Skin epidermis (tissue), 12 donors: Measurements from ENCODE around the gene GALNT12.
A peak's percentile ranks its signal among the peaks of the same experiment; 100 is the strongest.

Source experiments
- H3K27ac ChIP-seq, 21 experiments: fragments of 200-600 bp; sonication (generic) in 11 of 21; one replicate each; pipeline ENCODE4 v1.5.0; 2020; ENCODE audit warnings: mild to moderate bottlenecking in 3 of 21, inconsistent platforms in 2 of 21, moderate library complexity in 2 of 21
- H3K4me3 ChIP-seq, 7 experiments: fragments of 200-600 bp; sonication (generic) in 2 of 7; one replicate each; pipeline ENCODE4 v1.5.0; 2020; ENCODE audit warnings: inconsistent platforms in 2 of 7, mild to moderate bottlenecking in 2 of 7, moderate library complexity in 1 of 7

Gene GALNT12

DNA sequence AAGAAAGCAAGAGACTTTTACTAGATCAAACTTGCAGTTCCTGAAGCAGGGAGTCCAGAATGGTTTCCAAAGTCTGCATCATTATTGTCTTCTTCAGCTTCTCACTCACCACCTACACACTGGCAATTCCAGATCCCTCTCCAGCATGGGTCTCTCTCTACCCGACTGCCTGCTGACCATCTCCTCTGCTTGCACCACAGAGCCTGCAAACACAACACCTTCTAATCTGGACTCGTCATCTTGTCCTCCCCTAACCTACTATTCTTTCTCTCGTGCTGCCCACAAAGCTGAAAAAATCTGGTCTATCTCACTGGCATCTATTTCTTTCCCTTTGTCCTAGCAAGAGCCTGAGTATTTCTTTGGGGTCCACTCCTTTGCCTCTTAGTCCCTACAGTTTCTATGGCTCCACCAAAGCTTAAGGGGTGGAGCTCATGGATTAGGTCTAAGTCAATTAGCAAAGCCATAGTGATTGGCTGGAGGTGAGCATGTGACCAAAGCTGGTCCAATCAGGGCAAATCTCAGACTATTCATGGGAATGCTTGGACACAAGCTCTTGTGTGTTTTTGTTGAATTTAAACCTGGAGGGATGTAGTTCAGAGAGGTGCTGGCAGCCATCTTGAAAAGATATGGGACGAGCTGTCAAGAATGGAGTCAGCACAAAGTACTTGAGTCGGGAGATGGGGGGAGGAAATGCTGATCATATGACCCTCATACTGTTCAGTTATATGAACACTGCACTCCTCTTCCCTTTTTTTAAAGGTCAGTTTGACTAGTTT lies 63.5 kb downstream of the GALNT12 start:
- H3K27ac ChIP-seq, result no peak overlapping the region
- H3K4me3 ChIP-seq, result no peak overlapping the region

GRCh38 chr9:98871558-98872065 lies 64.1 kb downstream of the GALNT12 start:
- no peak overlapping the region for H3K27ac ChIP-seq
- H3K4me3 ChIP-seq, result no peak overlapping the region

DNA sequence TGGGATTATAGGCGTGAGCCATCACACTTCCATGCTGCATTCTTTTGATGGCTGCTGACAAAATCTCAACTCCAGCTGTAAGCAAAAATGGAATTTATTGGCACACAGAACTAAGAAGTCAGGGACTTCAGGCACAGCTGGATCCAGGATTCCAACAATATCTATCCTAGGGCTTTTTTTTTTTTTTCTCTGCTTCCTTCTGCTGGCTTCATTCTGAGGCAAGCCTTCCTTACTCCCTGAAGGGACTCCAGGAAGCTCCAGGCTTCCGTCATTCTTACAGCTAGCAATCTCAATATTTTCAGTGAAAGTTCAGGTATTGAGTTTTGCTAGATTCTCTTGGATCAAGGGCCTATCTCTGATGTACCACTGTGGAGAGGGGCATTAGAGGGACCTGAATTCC lies 66.1 kb downstream of the GALNT12 start:
- Histone ChIP-seq H3K27ac (no peak overlapping the region), H3K4me3 (no peak overlapping the region)

DNA sequence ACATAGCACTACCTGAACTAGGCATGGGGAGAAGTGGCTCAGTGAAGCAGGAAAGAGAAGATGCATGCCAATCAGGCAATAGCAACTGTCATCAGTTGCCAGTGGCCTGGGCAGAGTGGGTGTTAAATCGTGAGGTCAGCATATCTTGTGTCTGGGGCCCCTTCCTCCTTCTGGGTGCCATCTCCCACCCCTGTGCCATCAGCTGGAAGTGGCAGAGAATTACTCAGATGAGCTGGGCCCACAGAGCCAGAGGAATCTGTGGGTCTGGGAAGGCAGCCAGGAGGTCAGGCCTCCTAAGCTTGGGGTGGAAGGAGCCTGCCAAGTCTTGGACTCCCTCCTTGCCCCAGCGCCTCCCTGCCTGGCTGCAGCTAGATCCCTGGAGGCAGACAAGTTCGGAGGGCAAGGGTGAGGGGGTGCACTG lies 66.5 kb downstream of the GALNT12 start:
- H3K4me3 ChIP-seq, result no peak overlapping the region
- no peak overlapping the region for H3K27ac ChIP-seq

GRCh38 chr9:98874721-98875255 lies 67.3 kb downstream of the GALNT12 start:
- no peak overlapping the region for H3K4me3 ChIP-seq
- no peak overlapping the region for H3K27ac ChIP-seq

GRCh38 chr9:98875536-98875935 lies 68.1 kb downstream of the GALNT12 start:
- no peak overlapping the region for H3K4me3 ChIP-seq

DNA sequence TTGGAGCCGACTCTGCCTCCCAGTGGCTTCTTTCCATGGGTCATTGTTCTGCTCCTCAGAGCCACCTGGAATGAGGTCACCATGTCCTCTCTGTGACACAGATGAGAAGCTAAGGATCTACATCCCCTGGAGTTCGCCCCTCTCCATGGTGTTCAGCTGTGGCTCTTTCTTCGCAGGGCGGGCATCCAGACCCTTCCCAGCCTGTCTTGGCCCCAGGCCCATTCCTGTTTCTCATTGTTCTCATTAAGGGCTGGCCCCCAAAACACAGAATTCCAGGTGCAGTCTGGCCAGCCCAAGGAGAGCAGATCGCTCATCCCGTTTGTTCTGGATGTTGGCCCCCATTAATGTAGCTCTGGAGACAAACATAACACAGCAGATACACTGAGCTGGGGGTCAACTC lies 69.8 kb downstream of the GALNT12 start:
- Histone ChIP-seq H3K27ac (no peak overlapping the region), H3K4me3 (no peak overlapping the region)

More at GRCh38 chr9:98875536-98875935, 68.1 kb downstream of the GALNT12 start:
- H3K27ac ChIP-seq, result no peak overlapping the region

DNA sequence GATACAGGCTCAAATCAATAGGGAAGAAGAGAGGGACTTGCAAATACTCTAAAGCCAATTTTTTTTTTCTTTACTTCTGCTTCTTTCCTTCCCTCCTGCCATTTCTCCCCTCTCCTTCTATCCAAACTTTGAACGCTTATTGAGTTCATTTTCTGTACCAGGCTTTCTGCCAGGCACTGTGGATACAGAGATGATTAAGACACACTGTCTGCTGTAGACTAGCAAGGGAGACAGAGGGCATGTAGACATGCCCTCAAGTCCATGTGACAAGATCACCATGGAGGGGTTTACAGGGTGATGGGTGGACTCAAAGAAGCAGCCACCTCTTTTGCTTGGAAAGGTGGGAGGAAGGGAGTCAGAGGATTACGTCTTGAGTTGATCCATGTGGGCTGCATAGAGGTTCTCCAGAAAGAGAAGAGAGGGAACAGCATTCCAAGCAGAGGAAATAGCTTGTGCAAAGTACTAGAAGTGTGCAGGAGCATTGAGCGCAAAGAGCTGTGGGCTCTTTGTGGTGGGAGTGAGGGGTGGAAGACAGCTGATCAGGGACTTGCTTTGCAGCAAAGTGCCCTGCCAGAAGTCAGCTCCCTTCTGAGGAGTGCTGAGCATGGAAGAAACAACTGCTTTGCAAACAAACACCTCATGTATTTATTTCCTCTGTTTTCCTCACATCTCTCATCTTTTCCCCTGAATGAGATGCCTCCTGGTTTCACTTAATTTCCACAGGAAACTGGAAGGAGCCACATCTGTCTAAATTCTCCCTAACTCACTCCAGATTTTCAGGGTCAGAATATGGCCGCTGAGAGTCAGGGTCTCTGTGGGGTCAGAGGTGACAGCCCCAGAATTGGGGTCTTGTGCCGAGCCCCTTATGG lies 71.9 kb downstream of the GALNT12 start:
- Histone ChIP-seq H3K27ac (peak overlapping the region in 9 of 21 experiments; percentile 3 to 87 (median 34)), H3K4me3 (no peak overlapping the region)

DNA sequence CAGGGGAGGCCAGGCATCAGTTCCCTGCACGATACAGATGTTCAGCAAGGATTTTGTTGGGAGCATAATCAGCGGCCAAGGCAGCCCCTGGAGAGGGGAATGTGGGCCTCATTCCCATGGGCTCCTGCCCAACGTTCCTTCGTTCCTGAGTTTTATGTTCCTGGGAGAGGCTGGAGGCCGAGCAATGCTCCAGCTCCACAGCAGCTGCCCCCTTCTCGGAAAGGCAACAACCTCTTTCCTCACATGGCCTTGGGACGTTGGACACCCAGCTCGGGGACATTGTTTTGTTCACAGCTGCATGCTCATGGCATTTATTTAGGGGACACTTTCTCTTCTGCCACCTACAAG lies 72.5 kb downstream of the GALNT12 start:
- Histone ChIP-seq H3K4me3 (no peak overlapping the region), H3K27ac (peak overlapping the region in 12 of 21 experiments; percentile 1 to 87 (median 29))

GRCh38 chr9:98880311-98881015 lies 73.0 kb downstream of the GALNT12 start:
- Histone ChIP-seq H3K4me3 (no peak overlapping the region), H3K27ac (peak overlapping the region in 11 of 21 experiments; percentile 1 to 87 (median 34))

DNA sequence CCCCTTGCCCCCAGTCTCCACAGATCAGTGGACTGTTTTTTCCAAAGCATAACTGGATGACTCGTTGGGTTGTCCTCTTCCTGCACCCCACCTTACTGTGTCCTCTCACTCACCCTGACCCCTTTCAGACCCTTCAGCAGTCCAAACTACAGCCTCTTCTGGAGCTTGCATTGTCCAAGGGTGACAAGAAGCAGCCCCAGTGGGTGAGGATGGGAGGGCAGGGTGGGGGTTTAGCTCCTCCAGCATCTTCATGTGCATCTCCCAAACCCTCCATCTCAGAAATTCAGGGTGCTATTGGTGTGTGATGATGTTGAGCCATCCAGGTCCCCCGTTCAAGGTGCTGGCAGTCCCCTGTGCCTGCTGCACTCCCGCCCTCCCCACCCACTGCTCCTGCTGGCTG lies 73.9 kb downstream of the GALNT12 start:
- peak overlapping the region in 8 of 21 experiments; percentile 3 to 87 (median 62) for H3K27ac ChIP-seq
- no peak overlapping the region for H3K4me3 ChIP-seq

DNA sequence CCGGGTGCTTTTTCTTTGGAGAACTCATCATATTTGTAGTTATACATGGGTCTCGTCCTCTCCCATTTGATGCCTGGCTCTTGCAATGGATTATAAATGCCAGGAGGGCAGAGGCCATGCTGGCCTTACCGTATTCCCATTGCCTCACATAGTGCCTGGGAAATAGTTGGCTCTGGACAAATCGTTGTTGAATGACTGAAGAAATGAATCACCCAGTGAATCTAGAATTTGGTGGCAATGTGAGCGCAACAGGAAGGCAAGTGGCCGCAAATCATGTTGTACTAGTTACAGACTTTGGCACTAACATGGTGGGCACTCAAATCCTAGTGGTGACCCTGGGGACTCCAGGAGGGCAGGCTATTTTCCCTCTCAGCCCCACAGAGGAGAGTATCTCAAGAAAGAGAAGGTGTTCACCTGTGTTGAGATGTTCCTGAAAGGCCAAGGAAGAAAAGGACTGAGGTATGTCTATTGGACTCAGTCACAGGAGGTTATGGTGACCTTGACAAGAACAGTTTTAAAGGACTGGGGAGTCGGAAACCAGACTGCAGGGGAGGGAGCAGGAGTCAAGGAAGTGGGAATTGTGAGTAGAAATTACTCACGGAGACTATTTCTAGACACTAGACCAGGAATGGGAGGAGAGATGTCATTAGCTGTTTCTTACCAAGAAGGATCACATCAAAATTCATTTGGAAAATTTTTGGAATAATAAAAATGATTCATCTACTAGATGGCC lies 74.5 kb downstream of the GALNT12 start:
- Histone ChIP-seq H3K4me3 (no peak overlapping the region), H3K27ac (peak overlapping the region in 15 of 21 experiments; percentile 3 to 87 (median 58))

DNA sequence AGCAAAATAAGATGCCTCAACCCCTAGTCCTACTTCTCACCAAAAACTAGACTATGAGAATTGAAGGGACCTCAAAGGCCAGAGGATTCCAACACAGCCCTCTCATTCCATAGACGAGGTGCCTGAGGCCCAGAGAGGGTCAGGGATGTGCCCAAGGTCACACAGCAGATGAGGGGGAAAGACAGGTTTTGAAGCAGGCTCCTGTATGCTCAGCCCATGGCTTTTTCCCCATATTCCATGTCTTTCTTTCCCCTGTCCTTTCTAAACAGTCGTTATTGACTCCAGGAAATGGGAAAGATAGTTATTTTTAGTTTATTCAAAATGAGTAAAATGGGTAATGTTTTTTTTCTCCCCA lies 75.1 kb downstream of the GALNT12 start:
- H3K4me3 ChIP-seq, result no peak overlapping the region
- H3K27ac ChIP-seq, result peak overlapping the region in 12 of 21 experiments; percentile 18 to 87 (median 60)

DNA sequence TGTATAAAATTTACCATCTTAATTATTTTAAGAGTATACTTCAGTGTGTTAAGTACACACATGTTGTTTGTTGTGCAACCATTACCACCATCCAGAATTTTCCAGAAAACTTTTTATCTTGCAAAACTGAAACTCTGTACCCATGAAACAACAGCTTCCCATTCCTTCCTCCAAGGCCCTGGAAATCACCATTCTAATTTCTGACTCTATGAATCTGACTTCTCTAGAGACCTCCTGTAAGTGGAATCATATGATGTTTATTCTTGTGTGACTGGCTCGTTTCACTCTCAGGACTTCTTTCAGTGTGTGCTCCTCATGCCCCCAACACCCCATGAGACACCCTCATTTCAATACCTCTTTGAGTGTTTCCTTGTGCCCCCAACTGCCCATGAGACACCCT lies 75.8 kb downstream of the GALNT12 start:
- Histone ChIP-seq H3K4me3 (no peak overlapping the region), H3K27ac (peak overlapping the region in 9 of 21 experiments; percentile 21 to 87 (median 68))

GRCh38 chr9:98884849-98885248 lies 77.4 kb downstream of the GALNT12 start:
- Histone ChIP-seq H3K4me3 (no peak overlapping the region), H3K27ac (peak overlapping the region in 4 of 21 experiments; percentile 16 to 84 (median 44))

DNA sequence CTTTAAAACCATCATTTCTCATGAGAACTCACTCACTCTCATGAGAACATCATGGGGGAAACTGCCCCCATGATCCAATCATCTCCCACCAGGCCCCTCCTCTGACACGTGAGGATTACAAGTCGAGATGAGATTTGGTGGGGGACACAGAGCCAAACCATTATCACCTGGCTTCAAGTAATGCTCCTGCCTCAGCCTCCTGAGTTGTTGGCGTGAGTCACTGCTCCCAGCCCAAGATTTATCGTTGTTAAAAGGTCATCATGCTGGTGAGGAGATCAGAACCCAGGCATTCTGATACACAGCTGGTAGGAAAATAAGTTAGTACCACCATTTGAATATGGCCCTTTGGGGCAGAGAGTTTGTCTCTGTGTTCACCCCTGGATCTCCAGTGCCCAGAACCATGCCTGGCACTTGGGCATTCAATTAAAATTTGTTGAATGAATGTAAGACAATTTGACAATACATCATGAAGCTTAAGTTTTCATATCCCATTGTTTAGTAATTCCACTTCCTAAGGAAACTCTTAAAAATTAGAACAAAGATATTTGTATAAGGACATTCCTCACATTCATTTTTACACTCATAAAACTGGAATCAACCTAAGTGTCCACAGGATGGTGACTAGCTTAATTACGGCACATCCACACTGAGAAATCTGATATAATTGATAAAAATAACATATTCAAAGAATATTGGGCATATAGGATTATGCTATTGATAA lies 78.3 kb downstream of the GALNT12 start:
- Histone ChIP-seq H3K4me3 (no peak overlapping the region), H3K27ac (peak overlapping the region in 11 of 21 experiments; percentile 2 to 84 (median 31))

DNA sequence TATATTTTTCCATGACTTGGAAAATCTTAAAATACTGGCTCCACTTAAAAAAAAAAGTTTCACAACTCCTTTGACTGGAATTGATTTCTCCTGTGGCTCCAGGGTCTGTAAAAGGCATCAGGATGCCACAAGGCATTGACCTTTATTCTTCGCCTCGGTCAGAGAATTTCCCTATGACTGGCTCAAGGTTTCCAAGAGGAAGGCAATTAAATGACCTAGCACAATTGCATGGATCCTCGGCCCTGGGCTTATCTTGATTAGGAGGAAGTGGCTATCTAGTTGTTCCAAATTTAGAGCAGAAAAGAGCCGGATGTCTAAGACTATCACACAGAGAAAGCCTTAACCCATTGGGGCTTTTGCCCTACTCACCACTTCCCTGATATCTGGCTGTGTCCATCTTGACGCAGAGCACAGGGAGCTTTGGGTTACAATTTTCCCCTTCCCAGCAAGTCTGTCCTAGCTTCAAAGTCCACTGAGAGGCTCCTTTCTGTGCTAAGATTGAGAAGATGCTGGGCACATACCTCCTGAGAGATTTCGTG lies 79.3 kb downstream of the GALNT12 start:
- H3K27ac ChIP-seq, result peak overlapping the region in 16 of 21 experiments; percentile 4 to 84 (median 51)
- H3K4me3 ChIP-seq, result no peak overlapping the region

DNA sequence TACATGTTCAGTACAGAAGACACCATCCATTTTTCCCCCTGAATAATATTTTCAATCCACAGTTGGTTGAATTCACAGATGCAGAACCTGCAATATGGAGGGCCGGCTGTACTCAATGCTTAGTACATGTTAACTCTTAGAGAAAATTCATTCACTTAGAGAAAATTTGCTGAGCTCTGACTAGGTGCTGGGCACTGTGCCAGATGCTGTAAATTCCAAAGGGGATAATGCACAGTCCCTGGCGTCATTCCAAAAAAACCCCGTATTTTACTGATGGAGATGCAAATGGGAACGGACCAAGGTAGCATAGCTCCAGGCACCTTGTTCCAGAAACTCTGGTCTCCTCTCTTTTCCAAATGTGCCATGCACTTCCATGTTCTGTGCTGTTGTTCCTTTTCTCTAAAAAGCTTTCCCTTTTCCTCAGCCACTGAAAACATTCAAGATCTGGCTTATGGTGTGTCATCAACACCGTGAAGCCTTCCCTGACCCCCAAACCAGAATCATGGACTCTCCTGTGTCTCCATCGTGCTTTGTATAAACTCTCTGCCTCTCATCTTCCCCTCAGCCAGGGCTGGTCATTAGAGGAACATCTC lies 80.5 kb downstream of the GALNT12 start:
- peak overlapping the region in 11 of 21 experiments; percentile 3 to 84 (median 27) for H3K27ac ChIP-seq
- no peak overlapping the region for H3K4me3 ChIP-seq
